Endodermal cell (in vitro differentiated cells): ENCODE measurements around the gene RNPS1. TPM values are rescaled to one million over a fixed set of nuclear protein-coding genes. Genes with fewer than 3 reads are reported as not detected.
A peak's percentile ranks its signal among the peaks of the same experiment; 100 is the strongest.

Source experiments
- DNase-seq: peaks from one replicate; pipeline ENCODE4 v3.0.0-alpha.2; 2017
- H3K27ac ChIP-seq: 2 replicates; pipeline ENCODE4 v1.5.1; 2013; ENCODE audit warnings: mild to moderate bottlenecking, low read depth, low read length, moderate library complexity
- H3K27me3 ChIP-seq: 2 replicates; pipeline ENCODE4 v1.6.1; 2013; ENCODE audit warnings: mild to moderate bottlenecking, low read length, moderate library complexity; ENCODE audit not compliant: insufficient read depth, control insufficient read depth, poor library complexity, severe bottlenecking
- H3K36me3 ChIP-seq: 2 replicates; pipeline ENCODE4 v1.7.0; 2013; ENCODE audit warnings: mild to moderate bottlenecking, low read length, moderate library complexity; ENCODE audit not compliant: control insufficient read depth, insufficient read depth
- H3K4me1 ChIP-seq: one replicate; pipeline ENCODE4 v1.7.0; 2013; ENCODE audit warnings: low read length; ENCODE audit not compliant: control insufficient read depth, insufficient read depth
- H3K4me3 ChIP-seq: 2 replicates; pipeline ENCODE4 v1.5.1; 2013; ENCODE audit warnings: mild to moderate bottlenecking, low read length, moderate library complexity
- H3K9ac ChIP-seq: 2 replicates; pipeline ENCODE4 v1.6.1; 2013; ENCODE audit warnings: mild to moderate bottlenecking, low read length, moderate library complexity; ENCODE audit not compliant: poor library complexity, severe bottlenecking; ENCODE audit errors: extremely low read depth
- H3K9me3 ChIP-seq: 2 replicates; pipeline ENCODE4 v1.6.1; 2013; ENCODE audit warnings: mild to moderate bottlenecking, low read length, moderate library complexity; ENCODE audit not compliant: control insufficient read depth
- H3K27ac Mint-ChIP-seq: 2 replicates; pipeline ENCODE4 v1.8.0; 2020; ENCODE audit warnings: mixed read lengths
- H3K27me3 Mint-ChIP-seq: 2 replicates; pipeline ENCODE4 v1.8.0; 2021; ENCODE audit warnings: mild to moderate bottlenecking, mixed read lengths; ENCODE audit not compliant: insufficient read depth
- H3K36me3 Mint-ChIP-seq: 2 replicates; pipeline ENCODE4 v1.8.0; 2020; ENCODE audit warnings: low read depth, mixed read lengths
- H3K4me1 Mint-ChIP-seq: 2 replicates; pipeline ENCODE4 v1.8.0; 2020; ENCODE audit warnings: mixed read lengths
- H3K4me3 Mint-ChIP-seq: 2 replicates; pipeline ENCODE4 v1.8.0; 2020; ENCODE audit warnings: mild to moderate bottlenecking, moderate library complexity, mixed read lengths
- H3K9me3 Mint-ChIP-seq: 2 replicates; pipeline ENCODE4 v1.8.0; 2020; ENCODE audit warnings: mild to moderate bottlenecking, mixed read lengths
- CTCF ChIP-seq: fragments of 200-600 bp; sonication (generic); conservative IDR thresholded peaks from 2 replicates; pipeline ENCODE4 v1.5.0; 2021; ENCODE audit warnings: antibody characterized with exemption, mild to moderate bottlenecking
- WGBS, 2 experiments: methylation state at CpG; one replicate each; pipeline versions ENCODE4 v1.1.5 to v1.1.7; 2013; ENCODE audit warnings: missing lambda C conversion rate in 2 of 2, mixed read lengths in 1 of 2; ENCODE audit not compliant: insufficient coverage in 1 of 2, insufficient read length in 1 of 2; 5-methylcytosine and 5-hydroxymethylcytosine counted together
- total RNA-seq, 2 donors: library from RNA; stranded (reverse); fragmentation: NEBNext Ultra II Directional in 1 of 2; extraction: Animal tissue kit (Norgen Biotek cat#: 25700) in 1 of 2; gene quantifications; 2 replicates in 1 of 2; 3 replicates in 1 of 2; pipeline ENCODE4 v1.2.1, GENCODE V29; 2021

RNPS1 gene
- total RNA-seq, 2 donors from 2014 or later, result 273 to 289 TPM

GRCh38 chr16:2244926-2245795 is 22.8 kb downstream of the RNPS1 start:
- no peaks in the 10 kb centered on the region for H3K27me3 Mint-ChIP-seq
- no peak overlapping the region for H3K27ac Mint-ChIP-seq
- H3K36me3 ChIP-seq, result peaks cover 57% of the 10 kb centered on the region
- H3K4me3 ChIP-seq, result no peak overlapping the region
- WGBS, 2 experiments, result 95% methylated on average over 29 to 30 of the region's 30 CpGs
- peaks cover 48% of the 10 kb centered on the region for H3K36me3 Mint-ChIP-seq
- no peak for DNase-seq
- H3K9ac ChIP-seq, result no peak overlapping the region
- no peak overlapping the region for H3K4me3 Mint-ChIP-seq
- H3K9me3 ChIP-seq, result no peaks in the 10 kb centered on the region
- H3K27ac ChIP-seq, result no peak overlapping the region
- no peak for TF ChIP-seq CTCF
- no peaks in the 10 kb centered on the region for H3K4me1 ChIP-seq
- H3K9me3 Mint-ChIP-seq, result peaks cover 2% of the 10 kb centered on the region
- H3K4me1 Mint-ChIP-seq, result no peaks in the 10 kb centered on the region
- no peaks in the 10 kb centered on the region for H3K27me3 ChIP-seq

- Mint-ChIP-seq H3K27ac (no peak overlapping the region), H3K4me1 (no peaks in the 10 kb centered on the region), H3K36me3 (peaks cover 48% of the 10 kb centered on the region), H3K9me3 (no peaks in the 10 kb centered on the region), H3K4me3 (no peak overlapping the region), H3K27me3 (no peaks in the 10 kb centered on the region)
- DNase-seq, result no peak
- WGBS, 2 experiments, result 94 to 97% methylated on average over 10 to 17 of the region's 17 CpGs
- no peak overlapping the region for H3K9ac ChIP-seq
- H3K27me3 ChIP-seq, result no peaks in the 10 kb centered on the region
- TF ChIP-seq CTCF, result peak; percentile 57
- no peaks in the 10 kb centered on the region for H3K9me3 ChIP-seq
- no peaks in the 10 kb centered on the region for H3K4me1 ChIP-seq
- H3K27ac ChIP-seq, result no peak overlapping the region
- H3K4me3 ChIP-seq, result no peak overlapping the region
- H3K36me3 ChIP-seq, result peaks cover 56% of the 10 kb centered on the region
Observed at GRCh38 chr16:2244301-2244700, 23.6 kb downstream of the RNPS1 start.

GRCh38 chr16:2243781-2244180 is 24.1 kb downstream of the RNPS1 start:
- Mint-ChIP-seq H3K36me3 (peaks cover 46% of the 10 kb centered on the region), H3K4me3 (no peak overlapping the region), H3K27ac (no peak overlapping the region), H3K9me3 (no peaks in the 10 kb centered on the region), H3K4me1 (no peaks in the 10 kb centered on the region), H3K27me3 (no peaks in the 10 kb centered on the region)
- H3K4me1 ChIP-seq, result no peaks in the 10 kb centered on the region
- WGBS, 2 experiments, result 95% methylated on average over 11 of the region's 11 CpGs; no CpG with 5 or more reads in 1 of the 2 experiments
- H3K4me3 ChIP-seq, result no peak overlapping the region
- no peak for TF ChIP-seq CTCF
- peaks cover 53% of the 10 kb centered on the region for H3K36me3 ChIP-seq
- H3K27ac ChIP-seq, result no peak overlapping the region
- no peaks in the 10 kb centered on the region for H3K9me3 ChIP-seq
- DNase-seq, result no peak
- no peaks in the 10 kb centered on the region for H3K27me3 ChIP-seq
- H3K9ac ChIP-seq, result no peak overlapping the region
